AG09309 (cell line): ENCODE data around the gene POU3F1.

Experiments
- DNase-seq: peaks from one replicate; pipeline ENCODE4 v3.0.0-alpha.2; 2010; ENCODE audit warnings: low read depth
- H3K4me3 ChIP-seq: 2 replicates; pipeline ENCODE4 v1.5.1; 2011; ENCODE audit warnings: mild to moderate bottlenecking, low read depth, low read length, moderate library complexity; ENCODE audit not compliant: control insufficient read depth
- TF ChIP-seq, protein P1 (sequence below): IDR thresholded peaks from 2 replicates; pipeline ENCODE4 v1.5.1; 2011; ENCODE audit warnings: mild to moderate bottlenecking, low read depth, low read length, inconsistent platforms; ENCODE audit not compliant: insufficient read depth, control insufficient read depth; ENCODE audit errors: missing control alignments

The POU3F1 gene

DNA sequence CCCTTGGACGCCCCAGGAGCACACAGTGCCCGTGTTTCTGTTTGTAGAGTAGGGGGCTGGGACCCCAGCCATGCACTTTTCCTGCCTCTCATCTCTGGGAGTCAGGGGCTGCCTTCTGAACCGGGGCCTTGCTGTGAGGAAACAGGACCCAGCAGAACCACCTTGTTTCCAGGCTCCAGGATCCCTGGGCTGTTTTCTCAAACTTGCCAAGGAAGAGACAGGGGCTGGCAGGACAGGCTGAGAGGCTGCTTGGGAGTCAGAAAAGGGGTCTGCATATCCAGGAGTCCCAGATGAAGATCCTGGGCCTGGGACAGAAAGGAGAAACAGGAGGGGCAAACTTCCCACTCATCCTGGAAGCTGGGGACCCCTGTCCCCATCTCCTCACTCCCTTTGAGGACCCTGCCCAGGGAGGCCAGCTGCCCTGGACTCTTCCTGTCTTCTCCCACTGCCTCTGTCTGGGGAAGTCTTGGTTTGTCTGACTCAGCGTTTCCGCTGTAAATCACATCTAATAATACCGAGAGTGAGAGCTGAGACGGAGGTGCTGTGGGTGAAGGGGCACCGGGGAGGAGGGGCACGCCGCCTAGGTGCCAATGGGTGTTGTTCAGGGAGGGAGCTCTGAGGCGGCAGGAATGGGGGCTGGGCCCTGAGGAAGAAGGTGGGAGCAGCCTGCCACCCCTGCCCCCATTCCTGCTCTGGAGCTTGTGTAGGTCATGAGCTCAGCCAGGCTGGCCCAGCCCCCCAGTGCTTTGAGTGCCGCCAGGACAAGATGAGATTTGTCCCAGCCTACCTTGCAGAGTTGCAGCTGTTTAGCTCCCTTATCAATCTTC lies 16.7 kb downstream of the POU3F1 start:
- TF ChIP-seq, protein P1, sequence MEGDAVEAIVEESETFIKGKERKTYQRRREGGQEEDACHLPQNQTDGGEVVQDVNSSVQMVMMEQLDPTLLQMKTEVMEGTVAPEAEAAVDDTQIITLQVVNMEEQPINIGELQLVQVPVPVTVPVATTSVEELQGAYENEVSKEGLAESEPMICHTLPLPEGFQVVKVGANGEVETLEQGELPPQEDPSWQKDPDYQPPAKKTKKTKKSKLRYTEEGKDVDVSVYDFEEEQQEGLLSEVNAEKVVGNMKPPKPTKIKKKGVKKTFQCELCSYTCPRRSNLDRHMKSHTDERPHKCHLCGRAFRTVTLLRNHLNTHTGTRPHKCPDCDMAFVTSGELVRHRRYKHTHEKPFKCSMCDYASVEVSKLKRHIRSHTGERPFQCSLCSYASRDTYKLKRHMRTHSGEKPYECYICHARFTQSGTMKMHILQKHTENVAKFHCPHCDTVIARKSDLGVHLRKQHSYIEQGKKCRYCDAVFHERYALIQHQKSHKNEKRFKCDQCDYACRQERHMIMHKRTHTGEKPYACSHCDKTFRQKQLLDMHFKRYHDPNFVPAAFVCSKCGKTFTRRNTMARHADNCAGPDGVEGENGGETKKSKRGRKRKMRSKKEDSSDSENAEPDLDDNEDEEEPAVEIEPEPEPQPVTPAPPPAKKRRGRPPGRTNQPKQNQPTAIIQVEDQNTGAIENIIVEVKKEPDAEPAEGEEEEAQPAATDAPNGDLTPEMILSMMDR, result no peak
- no peak for DNase-seq
- no peak overlapping the region for H3K4me3 ChIP-seq

DNA sequence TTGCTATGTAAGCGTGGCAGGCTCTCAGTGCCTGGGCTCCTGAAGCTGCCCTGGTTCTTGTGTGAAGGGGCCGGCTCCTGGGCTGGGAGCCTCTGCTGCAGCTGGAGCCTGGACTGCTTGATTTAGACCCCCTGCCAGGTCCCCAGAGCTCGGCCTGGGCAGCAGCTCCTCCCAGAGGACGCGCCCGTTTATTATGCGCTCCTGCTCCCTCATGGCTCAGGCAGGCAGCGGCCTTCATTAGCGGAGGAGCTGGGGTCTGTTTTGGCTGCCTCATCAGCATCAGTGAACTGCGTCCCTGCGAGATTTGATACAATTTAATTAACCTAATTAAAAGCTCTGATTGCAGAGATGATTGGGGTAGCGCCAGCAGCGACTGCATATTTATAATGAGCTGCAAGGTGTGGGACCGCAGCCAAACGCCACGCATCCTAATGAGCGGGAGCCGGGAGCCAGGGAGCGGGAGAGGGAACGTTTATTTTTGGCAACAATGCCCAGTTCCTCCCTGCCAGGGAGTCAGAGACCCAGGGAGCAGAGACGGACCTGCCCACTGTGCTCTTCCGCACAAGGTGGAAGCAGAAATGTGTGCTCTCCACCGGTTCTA lies 17.4 kb downstream of the POU3F1 start:
- no peak for DNase-seq
- TF ChIP-seq, protein P1, result no peak
- no peak overlapping the region for H3K4me3 ChIP-seq

DNA sequence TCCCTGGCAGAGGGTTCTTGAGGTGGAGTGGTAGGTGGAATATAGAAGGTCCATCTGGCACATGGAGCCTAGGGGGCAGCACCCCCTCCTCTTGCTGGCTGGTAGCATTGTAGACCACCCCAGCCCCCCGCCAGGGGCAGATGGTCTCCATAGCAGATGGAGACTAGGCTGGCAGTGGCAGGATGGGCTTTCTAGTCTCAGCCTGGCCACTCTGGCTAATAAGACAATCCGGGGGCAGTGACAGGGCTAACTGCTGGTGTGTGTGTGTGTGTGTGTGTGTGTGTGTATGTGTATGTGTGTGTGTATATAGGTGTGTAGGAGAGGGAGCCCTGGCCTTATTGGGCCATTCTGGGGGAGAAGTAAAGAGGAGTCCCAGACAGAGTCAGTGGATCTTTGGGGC lies 17.9 kb downstream of the POU3F1 start:
- no peak for DNase-seq
- H3K4me3 ChIP-seq, result no peak overlapping the region
- TF ChIP-seq, protein P1, result no peak

DNA sequence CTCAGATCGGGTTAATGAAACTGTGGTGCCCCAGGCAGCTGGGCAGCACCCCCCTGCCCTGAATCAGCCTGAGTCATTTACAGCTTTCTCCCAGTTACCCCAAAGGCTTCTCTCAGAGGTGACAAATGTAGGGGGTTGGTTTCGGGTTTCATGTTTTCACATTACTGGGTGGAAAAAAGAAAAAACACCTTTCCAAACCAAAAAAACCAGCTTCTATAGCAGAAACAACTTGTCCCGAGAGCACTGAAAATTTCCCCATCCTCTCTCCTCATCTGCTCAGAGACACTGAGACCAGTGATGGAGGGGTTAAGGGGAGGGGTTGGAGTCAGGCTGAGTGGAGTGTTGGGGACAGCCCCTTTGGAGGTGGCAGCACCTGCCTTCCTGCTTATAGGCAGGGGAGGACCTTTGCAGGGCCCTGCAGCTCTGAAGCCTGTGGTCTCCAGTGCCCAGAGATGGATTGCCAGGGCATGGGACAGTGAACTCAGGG lies 18.4 kb downstream of the POU3F1 start:
- no peak overlapping the region for H3K4me3 ChIP-seq
- TF ChIP-seq, protein P1, result no peak
- DNase-seq, result no peak

DNA sequence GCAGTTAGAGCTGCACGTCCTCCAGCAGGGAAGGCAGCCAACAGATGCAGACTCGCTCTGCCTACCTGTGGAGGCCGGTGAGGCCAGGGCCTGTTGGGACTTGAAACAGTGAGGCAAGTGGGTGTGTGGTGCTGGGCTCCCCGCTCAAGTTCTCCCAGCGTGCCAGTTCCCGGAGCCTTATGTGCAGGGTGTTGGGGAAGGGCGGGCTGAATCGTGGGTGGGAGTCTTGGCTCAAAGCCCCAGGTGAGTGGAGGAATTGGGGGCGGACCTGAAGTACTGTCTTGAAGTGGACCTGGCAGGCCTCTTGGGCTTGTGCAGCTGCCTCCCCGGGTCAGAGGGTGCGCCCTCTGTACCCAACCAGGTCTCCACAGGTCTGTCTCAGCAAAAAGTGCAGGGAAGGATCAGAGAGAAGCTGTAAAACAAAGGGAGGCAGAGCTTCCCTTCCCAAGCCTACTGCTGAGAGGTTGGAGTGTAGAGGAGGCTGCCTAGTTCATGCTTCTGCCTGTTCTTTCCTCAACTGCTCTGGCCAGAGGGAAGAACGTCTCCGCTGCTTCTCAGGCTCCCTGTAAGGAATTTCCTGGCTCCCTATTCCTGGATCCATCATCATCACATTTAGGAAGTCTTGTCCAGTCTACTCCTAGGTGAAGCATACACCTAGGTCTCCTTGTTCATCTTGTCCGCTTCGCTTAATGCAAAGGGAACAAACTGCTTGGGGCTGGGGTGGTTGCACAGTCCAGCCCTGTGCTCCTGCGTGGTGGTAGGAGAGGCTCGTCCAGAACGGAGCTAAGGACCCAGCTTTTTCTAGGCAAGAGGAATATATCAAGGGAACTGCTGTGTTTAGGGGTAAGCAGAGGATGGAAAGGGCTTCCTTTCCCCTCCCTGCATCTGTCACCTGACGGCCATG lies 19.1 kb downstream of the POU3F1 start:
- H3K4me3 ChIP-seq, result no peak overlapping the region
- DNase-seq, result no peak
- TF ChIP-seq, protein P1, result no peak

DNA sequence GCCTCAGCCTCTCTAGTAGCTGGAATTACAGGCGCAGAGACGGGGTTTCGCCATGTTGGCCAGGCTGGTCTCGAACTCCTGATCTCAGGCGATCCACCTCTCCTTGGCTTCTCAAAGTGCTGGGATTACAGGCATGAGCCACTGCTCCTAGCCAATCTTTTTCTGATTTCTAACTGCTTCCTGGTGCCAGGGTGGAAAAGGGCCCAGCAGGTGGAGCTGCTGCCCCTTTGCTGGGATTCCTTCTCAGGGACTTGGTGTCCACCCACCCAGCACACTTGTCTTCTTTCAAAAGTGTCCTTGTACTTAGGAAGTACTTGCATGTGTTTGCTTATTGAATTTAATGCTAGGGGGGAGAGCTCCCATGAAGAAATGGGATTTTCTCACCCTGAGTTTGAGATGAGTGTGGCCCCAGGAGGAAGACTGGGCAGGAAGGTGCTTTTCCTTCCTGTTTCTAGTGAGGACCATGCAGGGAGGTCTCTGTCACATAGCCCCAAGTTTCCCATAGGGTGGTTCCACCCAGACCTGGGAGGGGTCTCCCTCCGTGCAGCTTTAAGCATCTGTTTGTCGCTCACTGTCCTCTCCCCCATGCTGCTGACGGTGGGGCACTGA lies 19.9 kb downstream of the POU3F1 start:
- TF ChIP-seq, protein P1, result peak; percentile 84
- no peak for DNase-seq
- H3K4me3 ChIP-seq, result no peak overlapping the region
